Heart right ventricle (tissue), 16 donors: ENCODE results near the gene VPS52. TPM values are rescaled to one million over a fixed set of nuclear protein-coding genes. Genes with fewer than 3 reads are reported as not detected.
A peak's percentile ranks its signal among the peaks of the same experiment; 100 is the strongest.
"Not testable (repeated sequence)": the region's sequence is repeated elsewhere in the genome, so short reads cannot be mapped to it uniquely, and the experiment has no call there.

Experiments
- ATAC-seq, 8 donors: fragments of 200-7000 bp; cut with Tn5 transposase; one replicate each; pipeline ENCODE4 v1.9.1; 2020; ENCODE audit warnings: mild to moderate bottlenecking in 8 of 8, moderate library complexity in 8 of 8, moderate number of reproducible peaks in 1 of 8
- DNase-seq, 2 donors: peaks; one replicate each; pipeline ENCODE4 v3.0.0-alpha.2; 2020
- H3K27ac ChIP-seq, 10 donors: fragments of 200-600 bp; sonication (generic) in 2 of 10; one replicate each; pipeline versions ENCODE4 v1.5.0 to v1.8.0; 2020 to 2022; ENCODE audit warnings: mild to moderate bottlenecking in 3 of 10
- H3K27me3 ChIP-seq, 7 donors: fragments of 200-600 bp; one replicate each; pipeline ENCODE4 v1.8.0; 2021 to 2022; ENCODE audit warnings: mild to moderate bottlenecking in 2 of 7
- H3K36me3 ChIP-seq, 9 donors: fragments of 200-600 bp; sonication (generic) in 1 of 9; one replicate each; pipeline versions ENCODE4 v1.5.0 to v1.8.0; 2020 to 2022; ENCODE audit warnings: mild to moderate bottlenecking in 2 of 9
- H3K4me1 ChIP-seq, 9 donors: fragments of 200-600 bp; sonication (generic) in 1 of 9; one replicate each; pipeline versions ENCODE4 v1.5.0 to v1.8.0; 2020 to 2022; ENCODE audit warnings: mild to moderate bottlenecking in 4 of 9
- H3K4me3 ChIP-seq, 10 donors: fragments of 200-600 bp; sonication (generic) in 2 of 10; one replicate each; pipeline versions ENCODE4 v1.5.0 to v1.8.0; 2020 to 2022; ENCODE audit warnings: mild to moderate bottlenecking in 7 of 10, moderate library complexity in 2 of 10
- H3K9me3 ChIP-seq, 11 donors: fragments of 200-600 bp in 10 of 11; sonication (generic) in 2 of 11; one replicate each; pipeline versions ENCODE4 v1.5.0 to v1.8.0; 2013 to 2022; ENCODE audit warnings: mild to moderate bottlenecking in 2 of 11, control low read depth in 1 of 11, moderate library complexity in 1 of 11
- CTCF ChIP-seq, 9 donors: fragments of 200-600 bp; sonication (generic) in 2 of 9; IDR thresholded peaks; one replicate each; pipeline versions ENCODE4 v1.5.0 to v1.8.0; 2021 to 2022; ENCODE audit warnings: antibody characterized with exemption in 9 of 9, mild to moderate bottlenecking in 5 of 9, moderate library complexity in 1 of 9
- WGBS, 2 donors: extraction: QIAGEN DNeasy Blood & Tissue Kit; methylation state at CpG; one replicate each; pipeline ENCODE4 v1.1.7; 2013; ENCODE audit warnings: inconsistent platforms in 1 of 2; 5-methylcytosine and 5-hydroxymethylcytosine counted together
- intact Hi-C, 10 donors: fragments of 100-400 bp; cut with DNase I; formaldehyde crosslinking; loops; one replicate each; pipeline versions ENCODE4 v1.11.1 to v1.14.2; 2022
- polyA plus RNA-seq, 2 donors: library from polyadenylated mRNA; stranded (reverse); fragments of 200-250 nt; gene quantifications; one replicate each; pipeline ENCODE4 v1.2.3, GENCODE V29; 2013
- total RNA-seq, 10 donors: library from RNA; stranded (reverse); fragmentation: NEBNext Ultra II Directional in 3 of 10; extraction: Animal tissue kit (Norgen Biotek cat#: 25700) in 3 of 10; gene quantifications; one replicate each; pipeline versions ENCODE4 v1.2.1 to v1.2.4, GENCODE V29; 2021 to 2023
- donor health status: Arrhythmogenic right ventricular cardiomyopathy.
- donor health status: ischemic (EF 13 %, LVEDD 7.1; RV severe dilation, severe dysfunction).
- donor health status: healthy with polysubstance abuse.
- donor health status: DM: no; HTN: yes; CAD: no.
- donor health status: DM: no; HTN: no; CAD: no.
- donor health status: ischemic (EF 25% LVEDD 6.9; RV normal size, moderate dysfunction).
- donor health status: ischemic (EF 25% LVEDD 5.7; RV mildly dilated, moderate dysfunction).
- donor health status: healthy.
- donor health status: DM: yes; HTN: yes; CAD: no.
- donor health status: Ischemic cardiomyopathy.
- donor health status: ischemic (EF 35%, LVEDD 5.7; RV mildly dilated, moderate dysfunction).
- donor health status: nonischemic (EF 11% LVEDD 7.7; RV severe dilation, severe dysfunction).
- donor health status: DM: yes; HTN: yes; CAD: no.
- donor health status: PGD.
- donor health status: ischemic (EF 29% LVEDD 5.4; RV normal size, mild dysfunction).
- donor health status: nonischemic (EF 23%, LVEDD 6.1; RV moderate dilation, normal function).

The VPS52 gene
- total and polyA plus RNA-seq, 12 donors = 25.2 to 45.7 (median 35.9) TPM

DNA sequence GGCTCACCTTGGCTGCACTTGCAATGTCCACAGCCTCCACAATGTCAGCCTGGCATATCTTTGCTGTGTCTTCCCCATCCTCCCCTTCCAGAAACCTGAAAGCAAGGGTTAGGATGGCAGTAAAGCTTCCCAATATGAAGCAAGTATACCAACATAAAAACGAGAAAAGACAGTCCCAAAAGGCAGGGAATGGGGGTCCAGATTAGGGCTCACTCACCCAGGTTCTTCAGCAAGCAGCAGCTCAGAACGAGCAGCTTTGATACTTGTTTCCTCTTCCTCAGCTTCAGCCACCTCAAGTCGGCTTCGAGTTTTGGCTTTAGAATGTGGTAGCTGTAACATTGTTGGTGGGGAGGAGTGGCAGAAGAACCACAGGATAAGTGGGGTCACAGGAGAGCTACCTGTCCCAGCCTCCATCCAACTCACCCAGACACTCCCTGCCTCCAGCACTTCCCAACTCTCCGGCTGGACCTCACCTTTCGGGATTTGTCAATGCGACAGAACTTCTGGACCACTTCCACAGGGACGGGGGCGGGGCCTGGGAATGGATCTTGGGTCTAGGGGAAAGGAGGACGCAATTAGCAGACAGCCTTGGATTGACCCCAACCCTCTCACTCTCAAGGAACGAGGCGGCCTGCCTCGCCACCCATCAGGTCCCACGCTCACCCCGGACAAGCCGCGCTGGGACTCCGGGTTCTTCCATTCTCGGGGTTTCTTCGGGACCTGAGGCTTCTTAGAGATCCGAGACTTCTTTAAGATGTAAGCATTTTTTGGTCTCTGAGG is 16.7 kb upstream of the VPS52 start:
- TF ChIP-seq CTCF (IDR thresholded peaks at IDR 0.05) = no peak
- no peaks in the 10 kb centered on the region for H3K9me3 ChIP-seq
- peak overlapping the region in 9 of 10 donors; percentile 57 to 89 (median 81) for H3K27ac ChIP-seq
- H3K4me1 ChIP-seq = peaks cover 7 to 27% (median 21%) of the 10 kb centered on the region in 9 donors
- intact Hi-C loops = no loop called here
- no peaks in the 10 kb centered on the region for H3K27me3 ChIP-seq
- WGBS, 2 donors = 12 to 17% methylated on average over 21 of the region's 21 CpGs
- peak overlapping the region; percentile 51 to 92 (median 77) for H3K4me3 ChIP-seq
- DNase-seq (no peak), ATAC-seq (peak in 1 of 8 donors; percentile 0)
- peaks cover 0 to 76% (median 27%) of the 10 kb centered on the region in 9 donors for H3K36me3 ChIP-seq

DNA sequence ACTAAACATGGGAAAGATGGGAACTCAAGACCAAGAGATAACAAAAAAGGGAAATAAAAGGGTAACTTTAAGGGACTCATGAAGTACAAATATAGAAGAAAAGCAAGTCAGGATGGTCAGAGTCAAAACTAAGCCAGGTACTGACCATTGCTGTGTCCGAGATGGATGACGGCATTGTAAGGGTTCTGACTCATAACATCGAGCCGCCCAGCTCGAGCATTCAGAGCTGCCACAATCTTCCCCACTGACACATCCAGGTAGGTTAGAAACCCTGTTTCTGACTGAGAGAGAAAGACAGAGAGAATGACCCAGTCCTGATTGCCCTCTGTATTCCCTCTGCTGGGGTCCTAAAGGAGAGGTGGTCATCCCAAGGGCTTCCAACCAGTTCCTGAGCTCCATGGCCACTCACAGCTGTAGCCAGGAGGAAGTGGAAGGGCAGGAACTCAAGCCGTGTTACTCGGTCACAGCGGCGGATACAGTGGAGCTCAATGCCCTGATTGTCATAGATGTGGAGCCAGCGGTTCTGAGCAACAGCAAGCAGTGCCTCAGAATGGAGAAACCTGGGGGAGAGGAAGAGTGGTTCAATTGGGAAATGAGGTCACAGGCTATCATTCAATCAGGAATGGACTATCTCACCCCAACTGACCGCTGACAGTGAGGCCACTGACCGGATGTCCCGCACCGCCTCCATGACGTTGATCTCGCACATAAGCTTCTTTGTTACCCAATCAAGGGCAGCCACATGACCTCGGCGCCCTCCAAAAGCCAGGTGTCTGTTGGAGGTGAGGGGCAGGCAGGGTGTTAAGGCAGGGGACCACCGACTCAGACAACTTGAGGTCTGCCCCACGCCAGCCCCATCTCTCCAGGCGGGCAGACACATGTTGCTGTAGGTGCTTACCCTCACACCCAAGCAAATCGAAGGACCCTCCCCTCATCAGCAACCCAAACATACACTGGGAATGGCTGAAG is 15.6 kb upstream of the VPS52 start:
- intact Hi-C loops = no loop called here
- H3K36me3 ChIP-seq = peaks cover 0 to 76% (median 22%) of the 10 kb centered on the region in 9 donors
- H3K4me3 ChIP-seq = peak overlapping the region in 2 of 10 donors; percentile 90 to 92
- no peaks in the 10 kb centered on the region for H3K9me3 ChIP-seq
- DNase-seq = no peak
- 92 to 94% methylated on average over 22 of the region's 22 CpGs for WGBS, 2 donors
- ATAC-seq = no peak
- H3K27me3 ChIP-seq = no peaks in the 10 kb centered on the region
- H3K27ac ChIP-seq = no peak overlapping the region
- H3K4me1 ChIP-seq = peaks cover 7 to 27% (median 21%) of the 10 kb centered on the region in 9 donors
- no peak for TF ChIP-seq CTCF (IDR thresholded peaks at IDR 0.05)

DNA sequence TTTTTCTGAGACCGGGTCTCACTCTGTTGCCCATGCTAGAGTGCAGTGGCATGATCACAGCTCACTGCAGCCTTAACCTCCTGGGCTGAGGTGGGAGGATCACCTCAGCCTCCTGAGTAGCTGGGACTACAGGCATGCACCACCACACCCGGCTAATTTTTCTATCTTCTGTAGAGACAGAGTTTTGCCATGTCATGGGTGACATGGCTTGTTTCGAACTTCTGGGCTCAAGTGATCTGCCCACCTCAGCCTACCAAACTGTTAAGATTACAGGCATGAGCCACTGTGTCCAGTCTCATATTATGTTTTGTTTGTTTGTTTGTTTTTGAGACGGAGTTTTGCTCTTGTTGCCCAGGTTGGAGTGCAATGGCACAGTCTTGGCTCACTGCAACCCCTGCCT is 13.5 kb upstream of the VPS52 start:
- DNase-seq, intact Hi-C loops: not testable (repeated sequence)

DNA sequence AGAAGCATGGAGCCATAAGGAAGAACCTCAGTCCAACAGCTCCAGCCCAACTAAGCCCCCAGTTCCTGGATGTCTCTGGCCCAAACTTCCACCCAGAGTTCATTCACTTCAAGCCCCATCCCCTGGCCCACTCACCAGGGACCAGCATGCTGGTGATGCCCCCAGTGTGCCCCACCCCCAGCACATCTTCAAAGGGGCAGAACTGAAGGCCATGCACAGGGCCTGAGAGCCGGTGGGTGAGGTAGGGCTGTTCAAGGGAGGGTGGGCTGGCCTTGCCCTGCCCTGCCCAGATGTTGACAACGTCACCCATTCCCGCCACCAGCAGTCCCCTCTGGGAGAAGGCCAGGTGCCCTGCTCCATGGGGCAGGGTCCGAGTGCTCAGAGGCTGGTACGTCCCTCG is 8.9 kb upstream of the VPS52 start:
- Histone ChIP-seq H3K27ac (no peak overlapping the region), H3K27me3 (no peaks in the 10 kb centered on the region), H3K4me1 (peaks cover 3 to 36% (median 22%) of the 10 kb centered on the region in 9 donors), H3K9me3 (no peaks in the 10 kb centered on the region), H3K36me3 (peaks cover 0 to 89% (median 10%) of the 10 kb centered on the region in 9 donors), H3K4me3 (no peak overlapping the region)
- DNase-seq (no peak), ATAC-seq (no peak)
- intact Hi-C loops = no loop called here
- 85 to 93% methylated on average over 6 of the region's 6 CpGs for WGBS, 2 donors
- no peak for TF ChIP-seq CTCF (IDR thresholded peaks at IDR 0.05)

More for the DNA sequence above, 13.5 kb upstream of the VPS52 start:
- H3K36me3 ChIP-seq = peaks cover 0 to 77% (median 7%) of the 10 kb centered on the region in 9 donors
- not testable (repeated sequence) for H3K4me3 ChIP-seq, H3K27me3 ChIP-seq, H3K9me3 ChIP-seq, ATAC-seq, H3K27ac ChIP-seq
- peaks cover 3 to 20% (median 17%) of the 10 kb centered on the region in 9 donors for H3K4me1 ChIP-seq
- WGBS, 2 donors = 94 to 95% methylated on average over 4 of the region's 4 CpGs
